ENCODE data around the gene CHAD. TPM values are rescaled to one million over a fixed set of nuclear protein-coding genes. Genes with fewer than 3 reads are reported as not detected.
A peak's percentile ranks its signal among the peaks of the same experiment; 100 is the strongest.
"Not testable (repeated sequence)": the region's sequence is repeated elsewhere in the genome, so short reads cannot be mapped to it uniquely, and the experiment has no call there.

Gene CHAD
- total RNA-seq, 1 donor from 2014 or later = not detected

DNA sequence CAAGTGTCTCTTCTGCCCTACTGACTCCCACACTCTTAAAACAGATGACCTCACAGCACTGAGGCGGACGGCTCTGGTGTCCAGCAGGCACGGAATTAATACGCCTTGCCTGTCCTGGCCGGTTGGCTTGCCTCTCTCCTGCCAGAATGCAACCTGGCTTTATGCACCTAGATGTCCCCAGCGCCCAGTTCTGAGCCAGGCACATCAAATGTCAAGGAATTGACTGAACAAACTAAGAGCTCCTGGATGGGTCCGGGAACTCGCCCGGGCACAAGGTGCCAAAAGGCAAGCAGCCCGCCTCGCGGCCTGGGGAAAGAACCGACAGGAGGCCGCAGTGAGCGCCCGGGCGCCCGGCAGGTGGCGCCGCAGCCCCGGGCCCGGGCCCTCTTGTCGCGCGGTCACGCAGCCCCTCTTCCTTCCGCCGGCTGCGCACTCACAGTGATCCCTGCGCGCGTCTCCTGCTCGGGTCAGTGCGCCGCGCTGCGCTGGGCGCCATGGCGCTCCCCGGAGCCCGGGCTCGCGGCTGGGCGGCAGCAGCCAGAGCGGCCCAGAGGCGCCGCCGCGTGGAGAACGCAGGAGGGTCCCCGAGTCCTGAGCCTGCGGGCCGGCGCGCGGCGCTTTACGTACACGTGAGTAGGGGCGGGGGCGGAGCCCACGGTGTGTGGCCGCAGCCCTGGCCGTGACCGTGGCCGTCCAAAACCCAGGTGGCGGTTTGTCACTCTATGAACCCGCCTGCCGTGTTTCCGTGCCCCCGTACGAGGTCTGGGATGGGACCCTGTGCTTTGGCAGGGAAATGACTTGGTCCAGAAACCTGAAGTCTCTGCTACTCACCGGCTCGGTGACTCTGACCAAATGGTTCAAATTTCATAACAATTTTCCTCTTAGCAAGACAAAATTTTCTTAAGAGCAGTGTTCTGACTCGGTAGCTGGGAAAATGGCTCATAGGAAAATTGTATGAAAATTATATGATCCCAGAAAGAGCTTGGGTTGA, 10.0 kb upstream of the CHAD start, which contains the start of gene RSAD1:
RSAD1 (plus strand) TSS at position 470 of the 991 bp plus-strand sequence; CDS start at position 495, 25 bp downstream.
- Mint-ChIP-seq H3K4me3 (ENCODE audit: unreplicated experiment) (peak within 1 kb of the TSS; percentile 94), H3K4me1 (ENCODE audit: low read depth, unreplicated experiment) (peaks cover 8% of the 10 kb centered on the region), H3K9me3 (ENCODE audit: unreplicated experiment) (peaks cover 3% of the 10 kb centered on the region), H3K36me3 (ENCODE audit: unreplicated experiment) (no peaks in the 10 kb centered on the region), H3K27me3 (ENCODE audit: unreplicated experiment) (peaks cover 6% of the 10 kb centered on the region), H3K27ac (ENCODE audit: unreplicated experiment) (peak within 1 kb of the TSS; percentile 92)
- DNase-seq = peak; percentile 91
- TF ChIP-seq, protein P1, sequence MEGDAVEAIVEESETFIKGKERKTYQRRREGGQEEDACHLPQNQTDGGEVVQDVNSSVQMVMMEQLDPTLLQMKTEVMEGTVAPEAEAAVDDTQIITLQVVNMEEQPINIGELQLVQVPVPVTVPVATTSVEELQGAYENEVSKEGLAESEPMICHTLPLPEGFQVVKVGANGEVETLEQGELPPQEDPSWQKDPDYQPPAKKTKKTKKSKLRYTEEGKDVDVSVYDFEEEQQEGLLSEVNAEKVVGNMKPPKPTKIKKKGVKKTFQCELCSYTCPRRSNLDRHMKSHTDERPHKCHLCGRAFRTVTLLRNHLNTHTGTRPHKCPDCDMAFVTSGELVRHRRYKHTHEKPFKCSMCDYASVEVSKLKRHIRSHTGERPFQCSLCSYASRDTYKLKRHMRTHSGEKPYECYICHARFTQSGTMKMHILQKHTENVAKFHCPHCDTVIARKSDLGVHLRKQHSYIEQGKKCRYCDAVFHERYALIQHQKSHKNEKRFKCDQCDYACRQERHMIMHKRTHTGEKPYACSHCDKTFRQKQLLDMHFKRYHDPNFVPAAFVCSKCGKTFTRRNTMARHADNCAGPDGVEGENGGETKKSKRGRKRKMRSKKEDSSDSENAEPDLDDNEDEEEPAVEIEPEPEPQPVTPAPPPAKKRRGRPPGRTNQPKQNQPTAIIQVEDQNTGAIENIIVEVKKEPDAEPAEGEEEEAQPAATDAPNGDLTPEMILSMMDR (IDR thresholded peaks at IDR 0.05; ENCODE audit: partially characterized antibody, unreplicated experiment) = peak; percentile 86

DNA sequence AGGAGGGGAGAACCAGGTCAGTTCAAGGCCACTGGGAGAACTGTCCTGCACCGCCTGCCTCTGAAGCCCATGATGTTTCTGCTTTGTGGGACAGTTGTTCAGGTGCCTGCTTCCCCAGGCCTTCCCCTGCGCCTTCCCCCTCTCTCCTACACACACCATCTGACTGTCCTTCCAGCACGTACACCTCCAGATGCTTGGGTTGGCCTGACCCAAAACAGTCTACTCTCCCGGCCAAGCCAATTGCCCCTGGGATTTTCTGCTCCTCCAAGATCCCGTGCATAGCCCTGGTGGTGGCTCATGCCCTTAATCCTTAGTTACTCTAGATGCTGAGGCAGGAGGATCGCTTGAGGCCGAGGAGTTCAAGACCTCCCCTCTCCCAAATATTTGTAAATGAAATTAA, 9.3 kb upstream of the CHAD start:
- H3K27me3 Mint-ChIP-seq (ENCODE audit: unreplicated experiment) = peaks cover 7% of the 10 kb centered on the region
- H3K4me3 Mint-ChIP-seq (ENCODE audit: unreplicated experiment) = peak overlapping the region; percentile 80
- TF ChIP-seq, protein P1 (IDR thresholded peaks at IDR 0.05; ENCODE audit: partially characterized antibody, unreplicated experiment) = no peak
- no peak for DNase-seq
- no peaks in the 10 kb centered on the region for H3K36me3 Mint-ChIP-seq (ENCODE audit: unreplicated experiment)
- peak overlapping the region; percentile 92 for H3K27ac Mint-ChIP-seq (ENCODE audit: unreplicated experiment)
- H3K4me1 Mint-ChIP-seq (ENCODE audit: low read depth, unreplicated experiment) = peaks cover 8% of the 10 kb centered on the region
- peaks cover 3% of the 10 kb centered on the region for H3K9me3 Mint-ChIP-seq (ENCODE audit: unreplicated experiment)

DNA sequence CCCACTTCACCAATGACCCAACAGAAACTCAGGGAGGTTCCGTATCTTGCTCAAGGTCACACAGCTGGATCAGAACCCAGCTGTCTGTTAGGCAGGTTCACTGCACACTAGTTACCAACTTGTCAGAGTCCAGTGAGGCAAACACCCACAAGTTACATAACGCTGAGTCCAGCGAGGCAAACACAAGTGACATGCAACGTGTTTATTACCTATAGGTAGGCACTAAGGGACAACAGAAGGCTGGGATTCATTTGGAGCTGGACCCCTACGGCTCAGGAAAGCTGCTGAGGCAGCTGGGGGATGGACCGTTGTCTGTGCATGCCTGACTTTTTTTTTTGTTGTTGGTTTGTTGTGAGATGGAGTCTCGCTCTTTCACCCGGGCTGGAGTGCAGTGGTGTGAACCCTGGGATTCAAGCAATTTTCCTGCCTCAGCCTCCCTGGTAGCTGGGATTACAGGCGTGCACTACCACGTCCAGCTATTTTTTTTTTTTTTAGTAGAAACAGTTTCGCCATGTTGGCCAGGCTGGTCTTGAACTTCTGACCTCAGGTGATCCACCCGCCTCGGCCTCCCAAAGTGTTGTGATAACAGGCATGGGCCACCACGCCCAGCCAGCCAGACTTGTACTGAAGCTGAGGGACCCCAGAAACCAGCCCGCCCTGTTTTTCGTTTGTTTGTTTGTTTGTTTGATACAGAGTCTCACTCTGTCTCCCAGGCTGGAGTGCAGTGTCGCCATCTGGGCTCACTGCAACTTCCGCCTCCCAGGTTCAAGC, 8.1 kb upstream of the CHAD start:
- DNase-seq = no peak
- Mint-ChIP-seq H3K27me3 (ENCODE audit: unreplicated experiment) (peaks cover 11% of the 10 kb centered on the region), H3K36me3 (ENCODE audit: unreplicated experiment) (no peaks in the 10 kb centered on the region), H3K4me1 (ENCODE audit: low read depth, unreplicated experiment) (peaks cover 8% of the 10 kb centered on the region), H3K9me3 (ENCODE audit: unreplicated experiment) (peaks cover 3% of the 10 kb centered on the region), H3K4me3 (ENCODE audit: unreplicated experiment) (peak overlapping the region; percentile 2), H3K27ac (ENCODE audit: unreplicated experiment) (no peak overlapping the region)
- TF ChIP-seq, protein P1 (IDR thresholded peaks at IDR 0.05; ENCODE audit: partially characterized antibody, unreplicated experiment) = no peak

DNA sequence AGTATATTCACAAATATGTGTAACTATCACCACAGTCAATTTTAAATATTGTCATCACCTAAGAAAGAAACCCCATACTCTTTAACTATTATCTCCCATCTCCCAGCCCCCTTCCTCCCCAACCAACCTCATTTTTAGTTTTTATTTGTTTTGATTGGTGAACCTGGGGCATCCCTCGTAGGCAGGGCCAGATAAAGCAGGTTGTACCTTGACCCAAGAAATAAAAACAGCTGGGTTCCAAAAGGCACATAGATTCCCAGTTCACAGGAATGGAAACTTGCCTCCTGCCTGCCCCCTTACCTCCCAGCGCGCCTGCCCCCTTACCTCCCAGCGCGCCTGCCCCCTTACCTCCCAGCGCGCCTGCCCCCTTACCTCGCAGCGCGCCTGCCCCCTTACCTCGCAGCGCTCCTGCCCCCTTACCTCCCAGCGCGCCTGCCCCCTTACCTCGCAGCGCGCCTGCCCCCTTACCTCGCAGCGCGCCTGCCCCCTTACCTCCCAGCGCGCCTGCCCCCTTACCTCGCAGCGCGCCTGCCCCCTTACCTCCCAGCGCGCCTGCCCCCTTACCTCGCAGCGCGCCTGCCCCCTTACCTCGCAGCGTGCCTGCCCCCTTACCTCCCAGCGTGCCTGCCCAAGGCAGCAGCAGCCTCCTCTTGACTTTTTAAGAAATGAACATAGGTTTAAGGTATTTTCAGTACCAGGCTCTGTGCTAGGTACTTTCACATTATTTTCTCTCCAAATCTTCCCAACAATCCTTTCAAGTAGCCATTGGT, 7.3 kb upstream of the CHAD start:
- H3K27me3 Mint-ChIP-seq (ENCODE audit: unreplicated experiment) = peaks cover 12% of the 10 kb centered on the region
- H3K9me3 Mint-ChIP-seq (ENCODE audit: unreplicated experiment); DNase-seq; H3K4me1 Mint-ChIP-seq (ENCODE audit: low read depth, unreplicated experiment); H3K36me3 Mint-ChIP-seq (ENCODE audit: unreplicated experiment); H3K27ac Mint-ChIP-seq (ENCODE audit: unreplicated experiment): not testable (repeated sequence)
- peak overlapping the region; percentile 2 for H3K4me3 Mint-ChIP-seq (ENCODE audit: unreplicated experiment)

DNA sequence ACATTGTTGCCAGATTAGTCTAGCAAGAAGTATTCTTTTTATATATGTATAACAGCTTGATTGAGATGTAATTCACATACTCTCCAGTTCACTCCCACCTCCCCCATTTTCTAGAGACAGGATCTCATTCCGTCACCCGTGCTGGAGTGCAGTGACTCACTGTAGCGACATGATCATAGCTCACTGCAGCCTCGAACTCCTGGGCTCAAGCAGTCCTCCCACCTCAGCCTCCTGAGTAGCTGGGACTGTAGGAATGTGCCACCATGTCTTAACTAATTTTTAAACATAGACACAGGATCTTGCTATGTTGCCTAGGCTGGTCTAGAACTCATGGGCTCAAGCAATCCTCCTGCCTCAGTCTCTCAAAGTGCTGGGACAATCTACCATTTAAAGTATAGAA, 6.7 kb upstream of the CHAD start:
- no peak overlapping the region for H3K27ac Mint-ChIP-seq (ENCODE audit: unreplicated experiment)

More for the DNA sequence above, 6.7 kb upstream of the CHAD start:
- DNase-seq = no peak
- no peaks in the 10 kb centered on the region for H3K36me3 Mint-ChIP-seq (ENCODE audit: unreplicated experiment)
- H3K27me3 Mint-ChIP-seq (ENCODE audit: unreplicated experiment) = peaks cover 13% of the 10 kb centered on the region
- peaks cover 8% of the 10 kb centered on the region for H3K4me1 Mint-ChIP-seq (ENCODE audit: low read depth, unreplicated experiment)
- peaks cover 3% of the 10 kb centered on the region for H3K9me3 Mint-ChIP-seq (ENCODE audit: unreplicated experiment)
- H3K4me3 Mint-ChIP-seq (ENCODE audit: unreplicated experiment) = no peak overlapping the region
- TF ChIP-seq, protein P1 (IDR thresholded peaks at IDR 0.05; ENCODE audit: partially characterized antibody, unreplicated experiment) = no peak

Measured in glutamatergic neuron (in vitro differentiated cells).